GM21367 (cell line): ENCODE data around the gene SUGT1.
A peak's percentile ranks its signal among the peaks of the same experiment; 100 is the strongest.
"Not testable (repeated sequence)": the region's sequence is repeated elsewhere in the genome, so short reads cannot be mapped to it uniquely, and the experiment has no call there.

Experiments used
- ATAC-seq: cut with Tn5 transposase; IDR thresholded peaks from one replicate; pipeline ENCODE4 v1.9.1; 2021; ENCODE audit not compliant: unreplicated experiment

The SUGT1 gene

GRCh38 chr13:52665325-52665724 is 12.7 kb downstream of the SUGT1 start:
- ATAC-seq = no peak

- no peak for ATAC-seq
Measured at GRCh38 chr13:52669677-52670076, 17.0 kb downstream of the SUGT1 start.

- ATAC-seq = no peak
Measured at GRCh38 chr13:52670726-52671125, 18.1 kb downstream of the SUGT1 start.

- no peak for ATAC-seq
Measured at GRCh38 chr13:52673465-52673864, 20.8 kb downstream of the SUGT1 start.

- no peak for ATAC-seq
Measured at GRCh38 chr13:52677823-52678222, 25.2 kb downstream of the SUGT1 start.

GRCh38 chr13:52685806-52686205 is 33.2 kb downstream of the SUGT1 start:
- ATAC-seq = not testable (repeated sequence)

- ATAC-seq = no peak
Measured at GRCh38 chr13:52686376-52686775, 33.7 kb downstream of the SUGT1 start.

- peak; percentile 63 for ATAC-seq
Measured at GRCh38 chr13:52695856-52696255, 43.2 kb downstream of the SUGT1 start.

- ATAC-seq = no peak
Measured at GRCh38 chr13:52696566-52696965, 43.9 kb downstream of the SUGT1 start.

- ATAC-seq = no peak
Measured at GRCh38 chr13:52701728-52702465, 49.3 kb downstream of the SUGT1 start.

- no peak for ATAC-seq
Measured at GRCh38 chr13:52703482-52703881, 50.8 kb downstream of the SUGT1 start.

- no peak for ATAC-seq
Measured at GRCh38 chr13:52706081-52706480, 53.4 kb downstream of the SUGT1 start.

- no peak for ATAC-seq
Measured at GRCh38 chr13:52707375-52707774, 54.7 kb downstream of the SUGT1 start.

- ATAC-seq = not testable (repeated sequence)
Measured at GRCh38 chr13:52708266-52708665, 55.6 kb downstream of the SUGT1 start.

- no peak for ATAC-seq
Measured at GRCh38 chr13:52711286-52711685, 58.6 kb downstream of the SUGT1 start.

- ATAC-seq = no peak
Measured at GRCh38 chr13:52712385-52712784, 59.7 kb downstream of the SUGT1 start.

GRCh38 chr13:52713894-52714293 is 61.3 kb downstream of the SUGT1 start:
- ATAC-seq = no peak

- ATAC-seq = not testable (repeated sequence)
Measured at GRCh38 chr13:52720904-52721303, 68.3 kb downstream of the SUGT1 start.

- ATAC-seq = not testable (repeated sequence)
Measured at GRCh38 chr13:52721356-52721755, 68.7 kb downstream of the SUGT1 start.

- ATAC-seq = no peak
Measured at GRCh38 chr13:52723181-52723580, 70.5 kb downstream of the SUGT1 start.

- ATAC-seq = no peak
Measured at GRCh38 chr13:52725302-52725701, 72.7 kb downstream of the SUGT1 start.

- no peak for ATAC-seq
Measured at GRCh38 chr13:52726258-52726657, 73.6 kb downstream of the SUGT1 start.

GRCh38 chr13:52734075-52734623 is 81.5 kb downstream of the SUGT1 start:
- ATAC-seq = no peak
